Measurements from ENCODE around the gene CABP4. TPM values are rescaled to one million over a fixed set of nuclear protein-coding genes. Genes with fewer than 3 reads are reported as not detected.

Gene CABP4
- total RNA-seq, 1 donor: not detected

DNA sequence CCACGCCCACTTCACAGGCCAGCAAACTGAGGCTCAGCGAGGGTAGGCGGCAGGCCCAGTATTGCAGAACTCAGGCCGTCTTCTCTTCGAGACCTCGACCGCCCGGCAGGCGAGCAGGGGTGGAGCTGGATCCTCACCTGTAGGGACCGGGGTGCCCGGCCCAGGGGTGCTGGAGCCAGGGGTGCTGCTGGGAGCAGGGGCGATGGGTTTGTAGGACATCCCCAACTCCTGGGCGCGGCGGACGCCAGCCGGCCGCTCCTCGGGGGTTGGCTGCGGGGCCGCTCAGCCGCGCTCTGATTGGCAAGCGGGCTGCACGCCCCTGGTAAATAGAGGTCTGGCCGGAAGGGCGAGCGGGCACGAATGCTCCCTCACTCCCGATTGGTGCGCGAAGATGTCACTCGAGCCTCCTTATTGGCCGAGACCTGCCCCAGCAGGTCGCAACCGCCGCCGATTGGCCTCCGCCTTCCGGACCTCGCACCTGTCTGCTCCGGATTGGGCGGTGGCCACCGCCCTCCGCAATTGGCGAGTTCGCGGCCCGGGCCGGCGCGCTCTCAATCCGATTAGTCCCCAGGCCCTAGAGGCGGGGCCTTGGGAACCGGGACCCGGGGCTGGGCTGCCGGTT, 52.8 kb downstream of the CABP4 start, which contains the start of gene CDK2AP2:
Gene CDK2AP2, minus strand, starts transcription at position 299 of the 622 bp plus-strand sequence. Its CDS starts 80 bp downstream, at position 219.
- DNase-seq (ENCODE audit: low read depth): peak; percentile 99
- TF ChIP-seq, protein P1, sequence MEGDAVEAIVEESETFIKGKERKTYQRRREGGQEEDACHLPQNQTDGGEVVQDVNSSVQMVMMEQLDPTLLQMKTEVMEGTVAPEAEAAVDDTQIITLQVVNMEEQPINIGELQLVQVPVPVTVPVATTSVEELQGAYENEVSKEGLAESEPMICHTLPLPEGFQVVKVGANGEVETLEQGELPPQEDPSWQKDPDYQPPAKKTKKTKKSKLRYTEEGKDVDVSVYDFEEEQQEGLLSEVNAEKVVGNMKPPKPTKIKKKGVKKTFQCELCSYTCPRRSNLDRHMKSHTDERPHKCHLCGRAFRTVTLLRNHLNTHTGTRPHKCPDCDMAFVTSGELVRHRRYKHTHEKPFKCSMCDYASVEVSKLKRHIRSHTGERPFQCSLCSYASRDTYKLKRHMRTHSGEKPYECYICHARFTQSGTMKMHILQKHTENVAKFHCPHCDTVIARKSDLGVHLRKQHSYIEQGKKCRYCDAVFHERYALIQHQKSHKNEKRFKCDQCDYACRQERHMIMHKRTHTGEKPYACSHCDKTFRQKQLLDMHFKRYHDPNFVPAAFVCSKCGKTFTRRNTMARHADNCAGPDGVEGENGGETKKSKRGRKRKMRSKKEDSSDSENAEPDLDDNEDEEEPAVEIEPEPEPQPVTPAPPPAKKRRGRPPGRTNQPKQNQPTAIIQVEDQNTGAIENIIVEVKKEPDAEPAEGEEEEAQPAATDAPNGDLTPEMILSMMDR (IDR thresholded peaks at IDR 0.05; ENCODE audit: insufficient read depth, low read length): no peak
- peak within 1 kb of the TSS; percentile 87 for H3K4me3 ChIP-seq (ENCODE audit: low read depth, low read length)

DNA sequence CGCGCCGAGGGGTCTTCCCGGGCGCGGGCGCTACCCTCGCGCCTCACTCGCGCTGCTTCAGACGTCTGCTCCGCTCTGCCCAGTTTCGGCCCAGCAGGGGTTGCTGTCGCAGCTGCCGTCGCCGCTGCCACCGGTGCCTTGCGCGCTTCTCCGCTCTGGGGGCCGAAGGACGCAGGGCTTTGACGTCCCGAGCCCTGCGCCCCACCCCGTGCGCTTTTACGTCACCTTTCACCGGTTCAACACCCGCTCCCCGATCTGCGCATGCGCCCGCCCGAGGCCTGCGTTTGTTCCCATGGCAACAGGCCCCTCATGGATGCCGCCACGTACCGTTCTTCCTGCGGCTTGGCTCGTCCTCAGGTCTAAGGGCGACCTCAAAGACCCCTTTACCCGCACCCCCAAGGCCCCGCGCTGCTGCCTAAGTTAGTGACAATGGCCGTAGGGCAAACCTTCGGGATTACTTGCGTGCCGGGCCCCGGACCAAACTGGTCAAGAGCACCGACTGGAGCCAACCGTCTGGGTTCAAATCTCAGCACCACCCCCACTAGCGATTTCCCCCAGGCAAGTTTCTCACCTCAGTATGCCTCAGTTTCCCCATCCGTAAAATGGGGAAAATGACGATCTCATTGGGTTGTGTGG, 53.5 kb downstream of the CABP4 start:
- TF ChIP-seq, protein P1 (IDR thresholded peaks at IDR 0.05; ENCODE audit: insufficient read depth, low read length): no peak
- H3K4me3 ChIP-seq (ENCODE audit: low read depth, low read length): peak overlapping the region; percentile 87
- DNase-seq (ENCODE audit: low read depth): peak; percentile 95

DNA sequence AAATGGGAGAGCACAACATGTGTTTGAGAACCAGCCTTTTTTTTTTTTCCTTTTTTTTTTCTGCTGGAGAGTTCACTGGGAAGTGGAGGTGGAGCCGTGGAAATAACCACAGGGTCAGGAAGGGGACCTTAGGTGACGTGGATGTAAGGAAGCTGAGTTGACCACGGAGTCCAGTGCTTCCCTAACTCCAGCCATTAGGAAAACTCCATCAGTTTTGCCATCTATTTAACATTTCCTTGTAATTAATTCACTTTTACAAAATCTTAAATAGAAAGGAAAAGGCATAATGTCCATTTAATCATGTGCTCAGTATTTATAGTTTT, 54.8 kb downstream of the CABP4 start:
- no peak overlapping the region for H3K4me3 ChIP-seq (ENCODE audit: low read depth, low read length)
- TF ChIP-seq, protein P1 (IDR thresholded peaks at IDR 0.05; ENCODE audit: insufficient read depth, low read length): no peak
- DNase-seq (ENCODE audit: low read depth): no peak

Small RNAs within 50 kb of the gene (small RNA-seq; reads per million reads assigned to genes)
- not detected for gene MIR6752

Other genes with a start within 250 kb of the CABP4 start
- 10.1 and 21.5 TPM in 2 replicates for gene GRK2, start 188.9 kb upstream of the CABP4 start, total RNA-seq (ENCODE audit: low replicate concordance)
- gene ANKRD13D, start 166.1 kb upstream of the CABP4 start, total RNA-seq (ENCODE audit: low replicate concordance): 12.1 and 25.3 TPM in 2 replicates
- 11.7 and 12.3 TPM in 2 replicates for gene SSH3, start 151.8 kb upstream of the CABP4 start, total RNA-seq (ENCODE audit: low replicate concordance)
- gene POLD4, start 101.8 kb upstream of the CABP4 start, total RNA-seq (ENCODE audit: low replicate concordance): 53.5 and 101 TPM in 2 replicates
- 1.5 and 9.4 TPM in 2 replicates for gene CLCF1, start 81.8 kb upstream of the CABP4 start, total RNA-seq (ENCODE audit: low replicate concordance)
- gene RAD9A, start 63.4 kb upstream of the CABP4 start, total RNA-seq (ENCODE audit: low replicate concordance): 4.7 and 11.2 TPM in 2 replicates
- 97.6 and 129 TPM in 2 replicates for gene PPP1CA, start 53.5 kb upstream of the CABP4 start, total RNA-seq (ENCODE audit: low replicate concordance)
- gene TBC1D10C, start 51.3 kb upstream of the CABP4 start, total RNA-seq (ENCODE audit: low replicate concordance): not detected in 2 replicates
- 0.09 and 0.16 TPM in 2 replicates for gene CARNS1, start 39.7 kb upstream of the CABP4 start, total RNA-seq (ENCODE audit: low replicate concordance)
- 19.7 and 35.6 TPM in 2 replicates for gene RPS6KB2, start 26.9 kb upstream of the CABP4 start, total RNA-seq (ENCODE audit: low replicate concordance)
- gene PTPRCAP, start 17.7 kb upstream of the CABP4 start, total RNA-seq (ENCODE audit: low replicate concordance): 0.41 and 0.45 TPM in 2 replicates
- 42.3 and 76.4 TPM in 2 replicates for gene CORO1B, start 11.9 kb upstream of the CABP4 start, total RNA-seq (ENCODE audit: low replicate concordance)
- not detected in 2 replicates for gene GPR152, start 2.6 kb upstream of the CABP4 start, total RNA-seq (ENCODE audit: low replicate concordance)
- gene TMEM134, start 13.9 kb downstream of the CABP4 start, total RNA-seq (ENCODE audit: low replicate concordance): 19.2 and 27.9 TPM in 2 replicates
- gene AIP, start 27.7 kb downstream of the CABP4 start, total RNA-seq (ENCODE audit: low replicate concordance): 38.4 and 75.9 TPM in 2 replicates
- gene PITPNM1, start 50.0 kb downstream of the CABP4 start, total RNA-seq (ENCODE audit: low replicate concordance): 9.2 and 24.0 TPM in 2 replicates
- gene CDK2AP2, start 52.8 kb downstream of the CABP4 start, total RNA-seq (ENCODE audit: low replicate concordance): 8.7 and 22.1 TPM in 2 replicates
- not detected in 2 replicates for gene CABP2, start 68.1 kb downstream of the CABP4 start, total RNA-seq (ENCODE audit: low replicate concordance)
- gene GSTP1, start 128.5 kb downstream of the CABP4 start, total RNA-seq (ENCODE audit: low replicate concordance): 172 and 538 TPM in 2 replicates
- gene NDUFV1, start 151.6 kb downstream of the CABP4 start, total RNA-seq (ENCODE audit: low replicate concordance): 116 and 138 TPM in 2 replicates
- 8.4 and 9.5 TPM in 2 replicates for gene NUDT8, start 174.6 kb downstream of the CABP4 start, total RNA-seq (ENCODE audit: low replicate concordance)
- not detected in 2 replicates for gene TBX10, start 184.4 kb downstream of the CABP4 start, total RNA-seq (ENCODE audit: low replicate concordance)
- gene ACY3, start 195.4 kb downstream of the CABP4 start, total RNA-seq (ENCODE audit: low replicate concordance): not detected in 2 replicates
- not detected in 2 replicates for gene ALDH3B2, start 219.3 kb downstream of the CABP4 start, total RNA-seq (ENCODE audit: low replicate concordance)

Data from fibroblast of the aortic adventitia (primary cell).